H1 (cell line): Measurements from ENCODE around the gene LAPTM4A. TPM values are rescaled to one million over a fixed set of nuclear protein-coding genes. Genes with fewer than 3 reads are reported as not detected.

ENCODE experiments used
- CTCF ChIA-PET: fragments of 300-600 bp; sonication (Branson Sonifier 250); formaldehyde crosslinking; loops from one replicate; lab custom pipeline; 2021; ENCODE audit not compliant: partially characterized antibody; lab: Charles Lee
- POLR2A ChIA-PET: fragments of 300-600 bp; sonication (Branson Sonifier 250); formaldehyde crosslinking; loops from one replicate; lab custom pipeline; 2021; ENCODE audit warnings: inconsistent platforms; ENCODE audit not compliant: partially characterized antibody; lab: Charles Lee
- DNase-seq, 2 experiments: peaks; one replicate each; pipeline versions ENCODE4 v3.0.0 to v3.0.0-alpha.2; 2010 to 2022; ENCODE audit warnings: low spot score in 2 of 2, low read depth in 1 of 2, mixed read lengths in 1 of 2
- FAIRE-seq: peaks from 2 replicates; lab custom pipeline; 2011; peaks lifted over from hg19 to GRCh38; lab: Jason Lieb, UNC
- H2AFZ ChIP-seq: 2 replicates; pipeline ENCODE4 v1.8.1; 2012; ENCODE audit warnings: low read length, inconsistent platforms
- H2AK5ac ChIP-seq: 2 replicates; pipeline ENCODE4 v1.6.1; 2013; ENCODE audit warnings: low read depth, low read length
- H2BK120ac ChIP-seq: replicated peaks from 2 replicates; pipeline ENCODE3; 2013; ENCODE audit warnings: low read depth, low read length, inconsistent platforms
- H2BK12ac ChIP-seq: 2 replicates; pipeline ENCODE4 v1.6.1; 2013; ENCODE audit warnings: low read depth, low read length
- H2BK15ac ChIP-seq: 2 replicates; pipeline ENCODE4 v1.6.1; 2013; ENCODE audit warnings: low read length
- H2BK20ac ChIP-seq: 2 replicates; pipeline ENCODE4 v1.6.1; 2013; ENCODE audit warnings: low read length
- H2BK5ac ChIP-seq: 2 replicates; pipeline ENCODE4 v1.6.1; 2013; ENCODE audit warnings: low read depth, low read length
- H3K14ac ChIP-seq: 2 replicates; pipeline ENCODE4 v1.6.1; 2013; ENCODE audit warnings: inconsistent platforms; ENCODE audit not compliant: insufficient read length
- H3K18ac ChIP-seq: 2 replicates; pipeline ENCODE4 v1.6.1; 2013; ENCODE audit warnings: low read length; ENCODE audit errors: extremely low read depth
- H3K23ac ChIP-seq: 2 replicates; pipeline ENCODE4 v1.6.1; 2013; ENCODE audit warnings: inconsistent platforms; ENCODE audit not compliant: insufficient read length
- H3K23me2 ChIP-seq: 2 replicates; pipeline ENCODE4 v1.6.1; 2013; ENCODE audit warnings: low read depth, low read length
- H3K27ac ChIP-seq: 2 replicates; pipeline ENCODE4 v1.6.1; 2011; ENCODE audit warnings: low read depth, low read length, inconsistent platforms
- H3K27me3 ChIP-seq, 4 experiments: replicated peaks in 1 of 4; 1 replicate in 1 of 4; 2 replicates in 3 of 4; pipeline versions ENCODE4 v1.6.1 to v1.8.1; 2011 to 2013; ENCODE audit warnings: low read length in 3 of 4, mild to moderate bottlenecking in 3 of 4, inconsistent platforms in 2 of 4, mixed read lengths in 2 of 4, moderate library complexity in 1 of 4; ENCODE audit not compliant: control insufficient read depth in 3 of 4, insufficient read depth in 3 of 4; ENCODE audit errors: extremely low read depth in 1 of 4
- H3K36me3 ChIP-seq, 4 experiments: 2 replicates each; pipeline versions ENCODE4 v1.6.1 to v1.8.1; 2011 to 2013; ENCODE audit warnings: mild to moderate bottlenecking in 4 of 4, low read length in 3 of 4, moderate library complexity in 2 of 4, control low read depth in 1 of 4, inconsistent platforms in 1 of 4; ENCODE audit not compliant: insufficient read depth in 4 of 4, control insufficient read depth in 2 of 4
- H3K4ac ChIP-seq: replicated peaks from 2 replicates; pipeline ENCODE3; 2013; ENCODE audit warnings: low read length, low read depth, mixed read lengths, inconsistent platforms; ENCODE audit not compliant: insufficient read length
- H3K4me1 ChIP-seq, 4 experiments: replicated peaks in 1 of 4; 1 replicate in 1 of 4; 2 replicates in 3 of 4; pipeline versions ENCODE4 v1.6.1 to v1.8.1; 2011 to 2013; ENCODE audit warnings: low read length in 3 of 4, inconsistent platforms in 2 of 4, mixed read lengths in 1 of 4; ENCODE audit not compliant: insufficient read depth in 4 of 4, control insufficient read depth in 3 of 4
- H3K4me2 ChIP-seq, 2 experiments: 2 replicates each; pipeline versions ENCODE4 v1.6.1 to v1.8.1; 2011 to 2013; ENCODE audit warnings: low read depth in 2 of 2, low read length in 2 of 2, control low read depth in 1 of 2, inconsistent platforms in 1 of 2, mild to moderate bottlenecking in 1 of 2; ENCODE audit not compliant: insufficient read depth in 1 of 2
- H3K4me3 ChIP-seq, 4 experiments: fragments of 200-600, 300-600 bp in 1 of 4; sonication (generic), shearing (Covaris generic), sonication (Bioruptor Twin) in 1 of 4; 2 replicates each; pipeline versions ENCODE4 v1.5.1 to v1.8.1; 2011 to 2016; ENCODE audit warnings: low read length in 4 of 4, low read depth in 3 of 4, control low read depth in 2 of 4, inconsistent platforms in 2 of 4, mild to moderate bottlenecking in 2 of 4, mixed read lengths in 1 of 4, moderate library complexity in 1 of 4; ENCODE audit not compliant: insufficient read depth in 2 of 4; ENCODE audit errors: extremely low read depth in 1 of 4
- H3K56ac ChIP-seq: replicated peaks from 2 replicates; pipeline ENCODE3; 2013; ENCODE audit warnings: low read depth, mild to moderate bottlenecking, mixed read lengths, low read length, inconsistent platforms; ENCODE audit not compliant: insufficient read length
- H3K79me1 ChIP-seq: 2 replicates; pipeline ENCODE4 v1.6.1; 2013; ENCODE audit warnings: low read depth, low read length, control low read depth
- H3K79me2 ChIP-seq, 2 experiments: 2 replicates each; pipeline versions ENCODE4 v1.6.1 to v1.8.1; 2012 to 2013; ENCODE audit warnings: low read length in 2 of 2, mild to moderate bottlenecking in 2 of 2, inconsistent platforms in 1 of 2; ENCODE audit not compliant: insufficient read depth in 2 of 2, control insufficient read depth in 1 of 2
- H3K9ac ChIP-seq, 4 experiments: replicated peaks in 1 of 4; 1 replicate in 1 of 4; 2 replicates in 3 of 4; pipeline versions ENCODE4 v1.6.1 to v1.8.1; 2011 to 2013; ENCODE audit warnings: low read depth in 3 of 4, low read length in 3 of 4, control low read depth in 2 of 4, mild to moderate bottlenecking in 2 of 4, moderate library complexity in 2 of 4, inconsistent platforms in 1 of 4; ENCODE audit errors: extremely low read depth in 1 of 4
- H3K9me3 ChIP-seq, 2 experiments: 2 replicates each; pipeline versions ENCODE4 v1.6.1 to v1.8.1; 2012 to 2013; ENCODE audit warnings: mild to moderate bottlenecking in 2 of 2, moderate library complexity in 2 of 2, control low read depth in 1 of 2, inconsistent platforms in 1 of 2, low read depth in 1 of 2, low read length in 1 of 2, mixed read lengths in 1 of 2; ENCODE audit not compliant: insufficient read depth in 2 of 2
- H4K20me1 ChIP-seq, 2 experiments: replicated peaks in 1 of 2; 2 replicates each; pipeline versions ENCODE3 to v1.8.1; 2011 to 2013; ENCODE audit warnings: inconsistent platforms in 2 of 2, low read length in 2 of 2, mild to moderate bottlenecking in 1 of 2; ENCODE audit not compliant: insufficient read depth in 2 of 2, control insufficient read depth in 1 of 2
- H4K5ac ChIP-seq: 2 replicates; pipeline ENCODE4 v1.6.1; 2013; ENCODE audit warnings: low read length, low read depth, mixed read lengths, inconsistent platforms; ENCODE audit not compliant: insufficient read length
- H4K8ac ChIP-seq: 2 replicates; pipeline ENCODE4 v1.8.0; 2013; ENCODE audit warnings: mild to moderate bottlenecking, moderate library complexity, low read length, inconsistent platforms; ENCODE audit not compliant: insufficient read depth; ENCODE audit errors: extremely low read depth
- H4K91ac ChIP-seq: replicated peaks from 2 replicates; pipeline ENCODE3; 2013; ENCODE audit warnings: low read length, mixed read lengths, inconsistent platforms; ENCODE audit not compliant: insufficient read length
- EGR1 ChIP-seq: IDR thresholded peaks from 2 replicates; pipeline ENCODE4 v1.6.1; 2011; ENCODE audit warnings: low read depth, low read length, borderline replicate concordance
- HDAC2 ChIP-seq, 2 experiments: fragments of 300-600 bp in 1 of 2; sonication (generic) in 1 of 2; IDR thresholded peaks; 2 replicates each; pipeline ENCODE4 v1.6.1; 2011 to 2012; ENCODE audit warnings: low read depth in 2 of 2, low read length in 2 of 2, mild to moderate bottlenecking in 2 of 2, moderate library complexity in 2 of 2, borderline replicate concordance in 1 of 2, inconsistent platforms in 1 of 2
- SIN3A ChIP-seq, 2 experiments: IDR thresholded peaks in 1 of 2; conservative IDR thresholded peaks in 1 of 2; 2 replicates each; pipeline ENCODE4 v1.6.1; 2011 to 2012; ENCODE audit warnings: low read length in 2 of 2, improper control_type of control experiment in 1 of 2, low read depth in 1 of 2, mild to moderate bottlenecking in 1 of 2
- TEAD4 ChIP-seq: IDR thresholded peaks from 2 replicates; pipeline ENCODE4 v1.6.1; 2012; ENCODE audit warnings: low read depth, low read length, inconsistent platforms, mixed read lengths
- WGBS, 2 experiments: shearing (Covaris generic) in 1 of 2; methylation state at CpG; one replicate each; pipeline versions ENCODE4 v1.1.6 to v1.1.7; 2013 to 2015; ENCODE audit warnings: low lambda C conversion rate in 2 of 2, mixed read lengths in 2 of 2, inconsistent platforms in 1 of 2, low coverage in 1 of 2, missing lambda C conversion rate in 1 of 2; ENCODE audit not compliant: insufficient replicate concordance in 2 of 2, insufficient coverage in 1 of 2, insufficient read length in 1 of 2; ENCODE audit errors: extremely low coverage in 1 of 2, missing lambda C conversion rate in 1 of 2; 5-methylcytosine and 5-hydroxymethylcytosine counted together
- polyA plus RNA-seq, 7 experiments: library from polyadenylated mRNA; depleted of rRNA in 3 of 7; stranded (reverse) in 5 of 7; unstranded in 2 of 7; fragments of >200 nt in 5 of 7; fragments of 200-250 nt in 2 of 7; gene quantifications; 1 replicate in 5 of 7; 2 replicates in 1 of 7; 4 replicates in 1 of 7; pipeline versions ENCODE4 v1.2.1 to v1.2.3, GENCODE V29; 2011 to 2013; ENCODE audit warnings: missing spikeins in 2 of 7, mixed read lengths in 2 of 7
- total RNA-seq: library from RNA; stranded (reverse); fragmentation: NEBNext Ultra II Directional; extraction: Animal tissue kit (Norgen Biotek cat#: 25700); gene quantifications from 2 replicates; pipeline ENCODE4 v1.2.1, GENCODE V29; 2021

The LAPTM4A gene
- total and polyA plus RNA-seq, 2 of the 8 experiments (the other 6 are each of a cell fraction or from before 2014, with no cell fraction given), result 193 to 419 TPM

DNA sequence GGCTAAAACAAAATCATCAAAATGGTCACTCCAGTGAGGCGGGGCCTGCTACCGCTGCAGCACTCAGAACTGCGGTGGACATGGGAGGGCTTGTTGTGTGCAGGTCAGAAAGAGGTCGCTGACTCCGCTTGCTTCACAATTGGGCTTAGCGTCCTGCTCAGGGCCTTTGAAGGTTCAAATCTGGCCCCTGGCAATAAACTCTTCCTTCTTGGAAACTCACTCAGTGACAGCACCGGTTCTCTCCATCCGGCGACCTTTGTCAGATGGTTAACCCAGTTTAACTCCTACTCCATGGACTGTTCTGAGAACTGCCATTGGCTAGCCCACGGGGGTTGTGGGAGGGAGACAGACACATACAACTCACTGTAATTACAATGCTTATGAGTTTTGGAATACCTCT lies 29.0 kb upstream of the LAPTM4A start:
- H2BK15ac ChIP-seq, result no peak overlapping the region; the same call in 1 of the 2 replicates
- H2BK20ac ChIP-seq, result no peak overlapping the region
- H3K79me1 ChIP-seq, result no peaks in the 10 kb centered on the region
- no peak overlapping the region for H3K23ac ChIP-seq
- no peak overlapping the region for H4K8ac ChIP-seq
- H4K20me1 ChIP-seq, result no peaks in the 10 kb centered on the region
- 0 out of 2 replicates have a peak overlapping the region, but pooled peaks have one; percentile 33 for H2BK12ac ChIP-seq
- TF ChIP-seq TEAD4 (no peak), HDAC2 (IDR thresholded peaks at IDR 0.05; ENCODE audit: borderline replicate concordance in 1 of 2, low read depth in 2 of 2, low read length in 2 of 2) (no peak), EGR1 (no peak), SIN3A (conservative IDR thresholded peaks at IDR 0.05 in 1 of 2, IDR thresholded peaks at IDR 0.05 in 1 of 2; ENCODE audit: low read depth in 1 of 2, low read length in 2 of 2) (no peak)
- no peak overlapping the region for H3K9ac ChIP-seq
- H4K91ac ChIP-seq, result no peak overlapping the region
- no peak overlapping the region for H3K27ac ChIP-seq
- H3K4ac ChIP-seq, result no peak overlapping the region
- no peak overlapping the region for H2AFZ ChIP-seq
- 91% methylated on average over 10 of the region's 10 CpGs; no CpG with 5 or more reads in 1 of the 2 experiments for WGBS, 2 experiments
- no peaks in the 10 kb centered on the region for H3K9me3 ChIP-seq
- H3K4me1 ChIP-seq, result peaks cover 4 to 9% (median 6%) of the 10 kb centered on the region in 4 experiments; a peak in 6 of 7 replicates
- H3K23me2 ChIP-seq, result no peaks in the 10 kb centered on the region
- FAIRE-seq (no peak), DNase-seq (no peak)
- no peak overlapping the region for H3K14ac ChIP-seq
- no peaks in the 10 kb centered on the region for H3K36me3 ChIP-seq
- no peak overlapping the region for H2BK120ac ChIP-seq
- no peak overlapping the region for H2AK5ac ChIP-seq
- no peaks in the 10 kb centered on the region for H3K79me2 ChIP-seq
- no peak overlapping the region for H2BK5ac ChIP-seq
- H3K18ac ChIP-seq, result no peak overlapping the region; the same call in 1 of the 2 replicates
- no peaks in the 10 kb centered on the region for H3K27me3 ChIP-seq
- H3K4me2 ChIP-seq, result no peak overlapping the region
- H3K4me3 ChIP-seq, result no peak overlapping the region
- ChIA-PET POLR2A (interaction anchor here (0.6 to 0.9 kb wide), 3 partner anchors 13 to 366 kb away, joined by 4 to 5 read pairs (median 4); partner anchors contain the start of gene RHOB), CTCF (interaction anchor here (0.6 to 4.3 kb wide), 5 partner anchors 10 to 376 kb away, joined by 3 to 19 read pairs (median 3); no protein-coding TSS in a partner anchor)
- H4K5ac ChIP-seq, result no peak overlapping the region
- no peak overlapping the region for H3K56ac ChIP-seq
